DOHH2 (cell line): ENCODE data around the gene ESPN.

Source experiments
- H3F3A ChIP-seq: fragments of 200-600 bp; sonication (generic), shearing (Covaris generic); 2 replicates; pipeline ENCODE4 v1.6.0; 2016; ENCODE audit warnings: antibody characterized with exemption, mild to moderate bottlenecking; ENCODE audit not compliant: control insufficient read depth, insufficient read depth
- H3K27ac ChIP-seq: fragments of 200-600 bp; sonication (generic); 2 replicates; pipeline ENCODE4 v1.5.1; 2014; ENCODE audit warnings: low read depth, mild to moderate bottlenecking, low read length, moderate library complexity
- H3K27me3 ChIP-seq: fragments of 200-600 bp; sonication (generic); 2 replicates; pipeline ENCODE4 v1.6.1; 2014; ENCODE audit warnings: mild to moderate bottlenecking, low read length, mixed read lengths; ENCODE audit not compliant: control insufficient read depth
- H3K36me3 ChIP-seq: fragments of 200-600 bp; sonication (generic); 2 replicates; pipeline ENCODE4 v1.6.1; 2014; ENCODE audit warnings: mild to moderate bottlenecking, low read length, moderate library complexity, mixed read lengths; ENCODE audit not compliant: control insufficient read depth
- H3K4me1 ChIP-seq: fragments of 200-600 bp; sonication (generic); 2 replicates; pipeline ENCODE4 v1.6.1; 2014; ENCODE audit warnings: mild to moderate bottlenecking, low read length, mixed read lengths; ENCODE audit not compliant: control insufficient read depth
- H3K4me2 ChIP-seq: fragments of 200-600 bp; sonication (generic); 2 replicates; pipeline ENCODE4 v1.6.0; 2014; ENCODE audit warnings: mild to moderate bottlenecking, low read length, moderate library complexity
- H3K4me3 ChIP-seq: fragments of 200-600 bp; sonication (generic); 2 replicates; pipeline ENCODE4 v1.5.1; 2014; ENCODE audit warnings: mild to moderate bottlenecking, low read length, mixed read lengths
- H3K79me2 ChIP-seq: fragments of 200-600 bp; sonication (generic); 2 replicates; pipeline ENCODE4 v1.6.1; 2014; ENCODE audit warnings: mild to moderate bottlenecking, low read length, mixed read lengths; ENCODE audit not compliant: control insufficient read depth
- H3K9me2 ChIP-seq: fragments of 200-600 bp; sonication (generic); replicated peaks from 2 replicates; pipeline ENCODE4 v1.6.1; 2014; ENCODE audit warnings: mild to moderate bottlenecking, low read length, mixed read lengths; ENCODE audit not compliant: control insufficient read depth
- H3K9me3 ChIP-seq: fragments of 200-600 bp; sonication (generic); 2 replicates; pipeline ENCODE4 v1.6.1; 2014; ENCODE audit warnings: antibody characterized with exemption, low read length, mixed read lengths; ENCODE audit not compliant: control insufficient read depth, insufficient read depth
- H4K20me1 ChIP-seq: fragments of 200-600 bp; sonication (generic); 2 replicates; pipeline ENCODE4 v1.6.0; 2014; ENCODE audit warnings: low read depth, mild to moderate bottlenecking, antibody characterized with exemption, low read length, moderate library complexity; ENCODE audit not compliant: control insufficient read depth, insufficient read depth
- EZH2phosphoT487 ChIP-seq: fragments of 200-600 bp; sonication (generic); IDR thresholded peaks from 2 replicates; pipeline ENCODE4 v1.6.1; 2017; ENCODE audit warnings: borderline replicate concordance, mild to moderate bottlenecking, antibody characterized with exemption, low read length, moderate library complexity, mixed read lengths
- TF ChIP-seq, protein P1 (sequence below): fragments of 200-600 bp; sonication (generic); IDR thresholded peaks from one replicate; pipeline ENCODE4 v1.5.1; 2014; ENCODE audit warnings: antibody characterized with exemption, mild to moderate bottlenecking, low read depth, low read length; ENCODE audit not compliant: poor library complexity, severe bottlenecking

Gene ESPN

DNA sequence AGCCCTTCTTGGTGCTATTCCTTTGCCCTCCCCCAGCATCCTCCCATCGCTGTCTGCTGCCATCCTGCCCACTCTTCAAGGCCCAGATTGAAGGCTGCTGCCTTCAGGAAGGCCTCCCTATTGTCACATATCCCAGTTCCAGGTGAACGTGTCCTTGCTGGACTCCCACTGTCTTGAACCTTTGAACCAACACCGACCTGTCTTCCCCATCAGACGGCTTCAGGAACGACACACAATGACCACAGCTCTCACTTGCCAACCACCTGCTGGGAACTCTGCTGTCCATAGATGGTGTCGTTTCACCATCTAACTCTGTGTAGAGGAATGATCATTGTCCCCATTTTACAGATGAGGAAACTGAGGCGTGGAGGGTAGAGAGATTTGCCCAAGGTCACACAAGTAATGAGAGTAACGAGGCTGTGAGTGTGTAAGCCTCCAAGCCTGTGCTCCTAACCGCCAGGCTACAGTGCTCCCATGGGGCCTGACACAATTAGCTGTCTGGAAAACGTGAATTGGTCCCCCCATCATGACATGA, 76.8 kb downstream of the ESPN start:
- TF ChIP-seq, protein P1, sequence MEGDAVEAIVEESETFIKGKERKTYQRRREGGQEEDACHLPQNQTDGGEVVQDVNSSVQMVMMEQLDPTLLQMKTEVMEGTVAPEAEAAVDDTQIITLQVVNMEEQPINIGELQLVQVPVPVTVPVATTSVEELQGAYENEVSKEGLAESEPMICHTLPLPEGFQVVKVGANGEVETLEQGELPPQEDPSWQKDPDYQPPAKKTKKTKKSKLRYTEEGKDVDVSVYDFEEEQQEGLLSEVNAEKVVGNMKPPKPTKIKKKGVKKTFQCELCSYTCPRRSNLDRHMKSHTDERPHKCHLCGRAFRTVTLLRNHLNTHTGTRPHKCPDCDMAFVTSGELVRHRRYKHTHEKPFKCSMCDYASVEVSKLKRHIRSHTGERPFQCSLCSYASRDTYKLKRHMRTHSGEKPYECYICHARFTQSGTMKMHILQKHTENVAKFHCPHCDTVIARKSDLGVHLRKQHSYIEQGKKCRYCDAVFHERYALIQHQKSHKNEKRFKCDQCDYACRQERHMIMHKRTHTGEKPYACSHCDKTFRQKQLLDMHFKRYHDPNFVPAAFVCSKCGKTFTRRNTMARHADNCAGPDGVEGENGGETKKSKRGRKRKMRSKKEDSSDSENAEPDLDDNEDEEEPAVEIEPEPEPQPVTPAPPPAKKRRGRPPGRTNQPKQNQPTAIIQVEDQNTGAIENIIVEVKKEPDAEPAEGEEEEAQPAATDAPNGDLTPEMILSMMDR = no peak
- TF ChIP-seq EZH2phosphoT487 = no peak
- H3K9me2 ChIP-seq = no peaks in the 10 kb centered on the region
- no peaks in the 10 kb centered on the region for H3K9me3 ChIP-seq
- no peak overlapping the region for H3K27ac ChIP-seq
- H3K4me1 ChIP-seq = peaks cover 6% of the 10 kb centered on the region; the same call in 1 of the 2 replicates
- peaks cover 15% of the 10 kb centered on the region for H3K27me3 ChIP-seq
- H3F3A ChIP-seq = no peaks in the 10 kb centered on the region
- no peaks in the 10 kb centered on the region for H3K79me2 ChIP-seq
- no peaks in the 10 kb centered on the region for H4K20me1 ChIP-seq
- no peak overlapping the region for H3K4me3 ChIP-seq
- H3K36me3 ChIP-seq = no peaks in the 10 kb centered on the region
- no peak overlapping the region for H3K4me2 ChIP-seq

GRCh38 chr1:6502000-6502891, 77.7 kb downstream of the ESPN start:
- Histone ChIP-seq H3K9me2 (no peaks in the 10 kb centered on the region), H3K4me2 (no peak overlapping the region), H3F3A (no peaks in the 10 kb centered on the region), H4K20me1 (no peaks in the 10 kb centered on the region), H3K79me2 (no peaks in the 10 kb centered on the region), H3K27me3 (peaks cover 8% of the 10 kb centered on the region), H3K36me3 (no peaks in the 10 kb centered on the region), H3K4me1 (peaks cover 3% of the 10 kb centered on the region; the same call in 1 of the 2 replicates), H3K9me3 (no peaks in the 10 kb centered on the region), H3K4me3 (no peak overlapping the region), H3K27ac (no peak overlapping the region)
- TF ChIP-seq, protein P1 = no peak
- no peak for TF ChIP-seq EZH2phosphoT487

- no peaks in the 10 kb centered on the region for H3F3A ChIP-seq
- no peak for TF ChIP-seq EZH2phosphoT487
- TF ChIP-seq, protein P1 = no peak
- H3K36me3 ChIP-seq = no peaks in the 10 kb centered on the region
- no peaks in the 10 kb centered on the region for H4K20me1 ChIP-seq
- H3K9me3 ChIP-seq = no peaks in the 10 kb centered on the region
- H3K4me2 ChIP-seq = no peak overlapping the region
- H3K27ac ChIP-seq = no peak overlapping the region
- H3K79me2 ChIP-seq = no peaks in the 10 kb centered on the region
- H3K27me3 ChIP-seq = no peaks in the 10 kb centered on the region
- no peaks in the 10 kb centered on the region for H3K4me1 ChIP-seq
- no peak overlapping the region for H3K4me3 ChIP-seq
- no peaks in the 10 kb centered on the region for H3K9me2 ChIP-seq
Measured at GRCh38 chr1:6503884-6504602, 79.5 kb downstream of the ESPN start.
